K562 (cell line): ENCODE measurements around the gene YJU2. TPM values are rescaled to one million over a fixed set of nuclear protein-coding genes. Genes with fewer than 3 reads are reported as not detected.

Experiments used
- BRD9 ChIP-seq: fragments of 450-650 bp; IDR thresholded peaks from 2 replicates; pipeline ENCODE4 v1.6.1; 2018; ENCODE audit warnings: low read depth; ENCODE audit not compliant: partially characterized antibody
- ERF ChIP-seq: fragments of 450-650 bp; formaldehyde crosslinking; IDR thresholded peaks from 2 replicates; pipeline ENCODE4 v1.4.0; 2020; ENCODE audit warnings: mild to moderate bottlenecking, mixed read lengths
- NBN ChIP-seq: fragments of 450-650 bp; IDR thresholded peaks from 2 replicates; pipeline ENCODE4 v1.6.1; 2016; ENCODE audit warnings: low read depth, mild to moderate bottlenecking
- RBBP5 ChIP-seq: fragments of 200-600 bp; sonication (generic); IDR thresholded peaks from 2 replicates; pipeline ENCODE4 v1.6.1; 2012; ENCODE audit warnings: borderline replicate concordance, mild to moderate bottlenecking, low read length, control low read depth, inconsistent platforms; ENCODE audit not compliant: insufficient read depth, poor library complexity, severe bottlenecking
- XRCC4 ChIP-seq: IDR thresholded peaks from one replicate; pipeline ENCODE4 v1.6.1; 2011; ENCODE audit not compliant: insufficient read depth, insufficient read length; ENCODE audit errors: extremely low read depth
- ZNF12 ChIP-seq: sonication (generic); formaldehyde crosslinking; IDR thresholded peaks from 2 replicates; pipeline ENCODE4 v1.4.0; 2020; ENCODE audit warnings: mild to moderate bottlenecking, missing genetic modification reagents
- ZNF143 ChIP-seq: sonication (generic); formaldehyde crosslinking; IDR thresholded peaks from 2 replicates; pipeline ENCODE4 v1.9.0; 2022; ENCODE audit warnings: mild to moderate bottlenecking, missing genetic modification reagents
- ZNF253 ChIP-seq: fragments of 250-450 bp; sonication (Bioruptor Pico); conservative IDR thresholded peaks from 2 replicates; pipeline ENCODE4 v1.6.1; 2021; ENCODE audit warnings: mild to moderate bottlenecking
- ZNF263 ChIP-seq: sonication (generic); formaldehyde crosslinking; IDR thresholded peaks from 2 replicates; pipeline ENCODE4 v1.8.0; 2022; ENCODE audit warnings: mild to moderate bottlenecking, missing genetic modification reagents, borderline replicate concordance
- polyA plus RNA-seq, 8 experiments: library from polyadenylated mRNA; depleted of rRNA in 4 of 8; stranded (reverse) in 5 of 8; unstranded in 3 of 8; fragments of >200 nt; fragmentation: Nextera tagmentation in 2 of 8; fragmentation: Illumina TruSeq in 1 of 8; extraction: Ambion mirVana in 2 of 8; extraction: Trizol in 1 of 8; gene quantifications; 2 replicates each; pipeline versions ENCODE4 v1.2.1 to v1.2.3, GENCODE V29; 2011 to 2014; ENCODE audit warnings: inconsistent platforms in 1 of 8, missing spikeins in 1 of 8
- total RNA-seq, 7 experiments: library from RNA; depleted of rRNA in 6 of 7; stranded (reverse); fragments of >200 nt in 6 of 7; fragmentation: Illumina TruSeq in 2 of 7; extraction: Trizol in 2 of 7; gene quantifications; 2 replicates each; pipeline versions ENCODE4 v1.2.1 to v1.2.3, GENCODE V29; 2011 to 2021; ENCODE audit warnings: low replicate concordance in 1 of 7
- TF ChIP-seq, protein P1 (sequence below): fragments of 250-450 bp; sonication (Bioruptor Pico); IDR thresholded peaks from 2 replicates; pipeline ENCODE4 v1.5.0; 2021; ENCODE audit warnings: mild to moderate bottlenecking, moderate library complexity
- TF ChIP-seq, protein P2 (sequence below): IDR thresholded peaks from 2 replicates; pipeline ENCODE4 v1.6.1; 2011; ENCODE audit warnings: borderline replicate concordance, low read depth, mild to moderate bottlenecking, moderate library complexity, low read length; ENCODE audit not compliant: insufficient read depth, poor library complexity, severe bottlenecking

The YJU2 gene
- total and polyA plus RNA-seq, 9 of the 15 experiments (the other 6 are each of a cell fraction or from before 2014, with no cell fraction given), result 0.41 to 34.9 (median 19.3) TPM

DNA sequence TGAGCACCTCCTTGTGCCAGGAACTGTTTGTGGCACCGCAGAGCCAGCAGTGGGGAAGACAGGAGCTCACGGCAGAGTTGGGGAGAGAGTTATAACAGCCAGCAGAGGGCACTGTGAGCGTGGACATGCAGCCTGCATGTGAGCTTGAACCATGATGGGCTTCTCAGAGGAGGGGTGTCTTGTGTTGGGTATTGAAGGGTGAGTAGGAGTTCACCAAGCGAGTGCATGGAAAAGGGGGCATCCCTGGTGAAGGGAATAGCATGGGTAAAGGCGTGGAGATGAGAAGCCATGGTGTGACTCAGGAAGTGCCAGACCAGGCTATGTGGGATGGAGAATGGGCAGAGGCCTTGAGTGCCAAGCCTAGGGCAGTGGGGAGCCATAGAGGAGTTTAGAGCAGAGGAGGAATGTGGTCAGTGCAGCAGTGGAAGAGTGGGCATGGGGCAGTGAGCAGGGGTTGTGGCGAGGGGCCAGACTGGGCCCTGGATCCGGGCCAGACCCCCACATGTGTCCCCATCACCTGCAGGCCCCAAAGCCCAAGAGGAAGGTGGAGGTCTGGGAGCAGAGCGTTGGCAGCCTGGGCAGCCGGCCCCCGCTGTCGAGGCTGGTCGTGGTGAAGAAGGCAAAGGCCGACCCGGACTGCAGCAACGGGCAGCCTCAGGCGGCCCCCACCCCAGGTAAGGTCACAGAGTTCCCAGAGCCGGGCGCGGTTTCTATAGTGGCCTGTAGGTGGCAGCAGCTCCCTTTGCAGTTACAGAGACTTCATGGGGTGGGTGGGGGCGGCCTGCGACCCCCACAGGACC is 20.4 kb downstream of the YJU2 start (continued):
- TF ChIP-seq, protein P1, sequence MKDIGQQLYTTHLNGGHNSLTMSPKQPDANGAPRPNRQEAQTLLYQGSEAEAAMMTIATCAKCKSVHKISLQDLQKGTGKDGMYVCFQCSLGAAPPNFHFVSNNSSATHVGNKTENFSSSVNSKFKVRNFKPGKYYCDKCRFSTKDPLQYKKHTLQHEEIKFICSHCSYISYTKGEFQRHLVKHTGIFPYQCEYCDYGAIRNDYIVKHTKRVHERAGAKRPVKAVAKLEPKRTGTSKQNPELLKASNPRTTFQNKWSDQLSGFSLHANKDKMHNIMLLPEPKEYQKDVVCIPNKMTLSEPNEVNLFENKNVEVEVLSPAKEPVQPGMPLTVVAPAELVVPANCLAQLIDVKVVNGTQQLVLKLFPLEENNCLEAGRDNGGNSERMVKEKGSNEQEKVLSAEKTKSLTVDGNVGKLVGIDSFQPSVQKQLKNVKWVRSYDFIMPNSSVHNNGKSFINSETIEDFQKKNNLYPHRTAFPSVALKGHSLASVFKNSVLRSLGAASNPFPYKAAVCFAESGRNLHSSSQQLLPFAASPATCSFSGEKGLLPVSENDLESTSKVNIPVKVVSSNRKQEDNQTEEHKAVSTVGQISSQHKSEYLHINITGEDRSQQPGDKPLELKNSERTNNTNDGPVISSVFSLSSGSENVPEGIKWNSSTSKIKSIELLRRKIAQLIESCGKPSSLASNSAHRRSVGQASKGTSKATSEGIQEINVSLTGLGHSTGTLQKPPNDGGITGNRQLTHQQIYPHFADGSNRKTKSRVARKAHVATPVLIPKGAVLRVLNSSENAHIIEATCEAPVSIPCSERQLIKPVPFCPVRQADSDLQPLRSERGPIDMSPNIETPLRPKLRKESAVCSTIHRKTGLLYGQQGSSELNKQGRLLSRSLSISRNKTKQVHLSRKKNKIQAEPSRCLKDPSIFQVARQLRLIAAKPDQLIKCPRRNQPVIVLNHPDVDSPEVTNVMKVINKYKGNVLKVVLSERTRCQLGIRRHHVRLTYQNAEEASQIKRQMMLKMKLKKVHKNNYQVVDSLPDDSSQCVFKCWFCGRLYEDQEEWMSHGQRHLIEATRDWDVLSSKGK (CRISPR knock-in tag), result no peak
- TF ChIP-seq, protein P2, sequence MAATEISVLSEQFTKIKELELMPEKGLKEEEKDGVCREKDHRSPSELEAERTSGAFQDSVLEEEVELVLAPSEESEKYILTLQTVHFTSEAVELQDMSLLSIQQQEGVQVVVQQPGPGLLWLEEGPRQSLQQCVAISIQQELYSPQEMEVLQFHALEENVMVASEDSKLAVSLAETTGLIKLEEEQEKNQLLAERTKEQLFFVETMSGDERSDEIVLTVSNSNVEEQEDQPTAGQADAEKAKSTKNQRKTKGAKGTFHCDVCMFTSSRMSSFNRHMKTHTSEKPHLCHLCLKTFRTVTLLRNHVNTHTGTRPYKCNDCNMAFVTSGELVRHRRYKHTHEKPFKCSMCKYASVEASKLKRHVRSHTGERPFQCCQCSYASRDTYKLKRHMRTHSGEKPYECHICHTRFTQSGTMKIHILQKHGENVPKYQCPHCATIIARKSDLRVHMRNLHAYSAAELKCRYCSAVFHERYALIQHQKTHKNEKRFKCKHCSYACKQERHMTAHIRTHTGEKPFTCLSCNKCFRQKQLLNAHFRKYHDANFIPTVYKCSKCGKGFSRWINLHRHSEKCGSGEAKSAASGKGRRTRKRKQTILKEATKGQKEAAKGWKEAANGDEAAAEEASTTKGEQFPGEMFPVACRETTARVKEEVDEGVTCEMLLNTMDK, result peak; percentile 42
- TF ChIP-seq ZNF143 (no peak), ZNF12 (CRISPR knock-in tag) (no peak), NBN (no peak), ERF (CRISPR knock-in tag) (no peak), ZNF263 (no peak), BRD9 (peak; percentile 55), ZNF253 (CRISPR knock-in tag) (no peak), XRCC4 (no peak), RBBP5 (no peak)
